B cell (primary cell): ENCODE measurements around the gene RETREG1.

Experiments
- EZH2 ChIP-seq: IDR thresholded peaks from 2 replicates; pipeline ENCODE4 v1.6.1; 2012; ENCODE audit warnings: borderline replicate concordance, low read depth, mild to moderate bottlenecking, moderate library complexity, low read length; ENCODE audit not compliant: insufficient read depth, poor library complexity, severe bottlenecking
- TF ChIP-seq, protein P1 (sequence below): fragments of 200-600 bp; IDR thresholded peaks from one replicate; pipeline ENCODE4 v1.8.0; 2022; ENCODE audit warnings: antibody characterized with exemption, mild to moderate bottlenecking

DNA sequence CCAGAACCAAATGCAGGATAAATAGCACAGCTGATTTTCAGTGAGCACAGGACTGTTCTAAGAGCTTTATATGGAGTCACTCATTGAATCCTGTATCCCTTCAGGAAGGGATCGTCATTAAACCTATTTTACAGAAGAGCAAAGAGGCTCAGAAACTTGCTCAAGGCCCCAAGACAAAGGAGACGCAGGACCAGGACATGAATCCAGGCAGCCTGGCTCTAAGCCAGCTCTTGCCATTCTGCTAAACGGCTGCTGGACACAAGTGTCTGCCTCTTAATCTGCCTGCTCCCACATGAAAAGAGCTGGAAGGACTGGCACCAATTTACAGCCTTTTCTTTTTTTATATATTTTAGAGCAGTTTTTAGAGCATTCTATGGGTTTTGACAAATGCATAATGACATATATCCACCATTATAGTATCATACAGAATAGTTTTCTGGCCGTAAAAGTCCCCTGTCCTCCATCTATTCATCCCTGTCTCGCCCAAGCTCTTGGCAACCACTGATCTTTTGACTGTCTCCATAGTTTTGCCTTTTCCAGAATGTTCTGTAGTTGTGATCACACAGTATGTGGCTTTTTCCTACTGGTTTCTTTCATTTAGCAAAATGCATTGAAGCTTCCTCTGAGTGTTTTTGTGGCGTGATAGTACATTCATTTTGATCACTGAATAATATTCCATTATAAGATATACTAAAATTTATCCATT, 37.5 kb downstream of the RETREG1 start:
- TF ChIP-seq, protein P1, sequence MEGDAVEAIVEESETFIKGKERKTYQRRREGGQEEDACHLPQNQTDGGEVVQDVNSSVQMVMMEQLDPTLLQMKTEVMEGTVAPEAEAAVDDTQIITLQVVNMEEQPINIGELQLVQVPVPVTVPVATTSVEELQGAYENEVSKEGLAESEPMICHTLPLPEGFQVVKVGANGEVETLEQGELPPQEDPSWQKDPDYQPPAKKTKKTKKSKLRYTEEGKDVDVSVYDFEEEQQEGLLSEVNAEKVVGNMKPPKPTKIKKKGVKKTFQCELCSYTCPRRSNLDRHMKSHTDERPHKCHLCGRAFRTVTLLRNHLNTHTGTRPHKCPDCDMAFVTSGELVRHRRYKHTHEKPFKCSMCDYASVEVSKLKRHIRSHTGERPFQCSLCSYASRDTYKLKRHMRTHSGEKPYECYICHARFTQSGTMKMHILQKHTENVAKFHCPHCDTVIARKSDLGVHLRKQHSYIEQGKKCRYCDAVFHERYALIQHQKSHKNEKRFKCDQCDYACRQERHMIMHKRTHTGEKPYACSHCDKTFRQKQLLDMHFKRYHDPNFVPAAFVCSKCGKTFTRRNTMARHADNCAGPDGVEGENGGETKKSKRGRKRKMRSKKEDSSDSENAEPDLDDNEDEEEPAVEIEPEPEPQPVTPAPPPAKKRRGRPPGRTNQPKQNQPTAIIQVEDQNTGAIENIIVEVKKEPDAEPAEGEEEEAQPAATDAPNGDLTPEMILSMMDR = no peak
- no peak for TF ChIP-seq EZH2
